A673 (cell line): Measurements from ENCODE around the gene TCAF1. TPM values are rescaled to one million over a fixed set of nuclear protein-coding genes. Genes with fewer than 3 reads are reported as not detected.

Source experiments
- BruUV-seq: library from RNA; stranded (reverse); fragments of 400-500 nt; replicated peaks from 2 replicates; lab custom pipeline; 2021; lab: Mats Ljungman, UMichigan
- CTCF ChIA-PET: fragments of 300-600 bp; sonication (Branson Sonifier 250); formaldehyde crosslinking; loops from one replicate; lab custom pipeline; 2022; ENCODE audit warnings: antibody characterized with exemption; lab: Charles Lee
- POLR2A ChIA-PET: fragments of 300-600 bp; sonication (Branson Sonifier 250); formaldehyde crosslinking; loops from one replicate; lab custom pipeline; 2022; ENCODE audit warnings: antibody characterized with exemption; ENCODE audit not compliant: low non-redundant PET; lab: Charles Lee
- DNase-seq: peaks from one replicate; pipeline ENCODE4 v3.0.0-alpha.2; 2015; ENCODE audit warnings: low spot score
- H3K27ac ChIP-seq: fragments of 200-600 bp; sonication (generic); 2 replicates; pipeline ENCODE4 v1.5.1; 2016; ENCODE audit warnings: mixed run types, low read depth, mild to moderate bottlenecking, mixed read lengths, antibody characterized with exemption, low read length; ENCODE audit not compliant: poor library complexity, severe bottlenecking
- H3K27me3 ChIP-seq: fragments of 200-600 bp; sonication (generic); replicated peaks from 2 replicates; pipeline ENCODE4 v1.6.1; 2017; ENCODE audit warnings: mixed run types, low read depth, mild to moderate bottlenecking, mixed read lengths, antibody characterized with exemption, low read length; ENCODE audit not compliant: insufficient read depth, poor library complexity
- H3K36me3 ChIP-seq: fragments of 200-600 bp; sonication (generic); 2 replicates; pipeline ENCODE4 v1.6.1; 2016; ENCODE audit warnings: mixed run types, mild to moderate bottlenecking, mixed read lengths, antibody characterized with exemption, low read length; ENCODE audit not compliant: insufficient read depth, poor library complexity, severe bottlenecking
- H3K4me1 ChIP-seq: fragments of 200-600 bp; sonication (generic); 2 replicates; pipeline ENCODE4 v1.6.1; 2017; ENCODE audit warnings: mixed run types, mild to moderate bottlenecking, mixed read lengths, antibody characterized with exemption, low read length; ENCODE audit not compliant: insufficient read depth, poor library complexity, severe bottlenecking
- H3K4me3 ChIP-seq: fragments of 200-600 bp; sonication (generic); 2 replicates; pipeline ENCODE4 v1.5.1; 2016; ENCODE audit warnings: low read depth, mixed run types, mild to moderate bottlenecking, mixed read lengths, low read length; ENCODE audit not compliant: poor library complexity, severe bottlenecking
- H3K9me3 ChIP-seq: fragments of 200-600 bp; sonication (generic); 2 replicates; pipeline ENCODE4 v1.6.1; 2016; ENCODE audit warnings: mixed run types, low read depth, mild to moderate bottlenecking, mixed read lengths, antibody characterized with exemption, low read length; ENCODE audit not compliant: poor library complexity, severe bottlenecking
- CTCF ChIP-seq: fragments of 300-800, 200-600 bp; sonication (generic); conservative IDR thresholded peaks from 2 replicates; pipeline ENCODE4 v1.5.1; 2017; ENCODE audit warnings: low read depth, mild to moderate bottlenecking, antibody characterized with exemption, low read length, moderate library complexity, mixed read lengths
- EZH2 ChIP-seq: fragments of 200-600 bp; sonication (generic); IDR thresholded peaks from 2 replicates; pipeline ENCODE4 v1.6.1; 2017; ENCODE audit warnings: borderline replicate concordance, low read depth, mild to moderate bottlenecking, mixed read lengths, antibody characterized with exemption, low read length; ENCODE audit not compliant: poor library complexity, severe bottlenecking
- intact Hi-C: fragments of 100-400 bp; cut with micrococcal nuclease; formaldehyde crosslinking; loops from one replicate; pipeline ENCODE4 v1.10.0; 2022; ENCODE audit not compliant: unreplicated experiment
- total RNA-seq: library from RNA; stranded (reverse); gene quantifications from 2 replicates; pipeline ENCODE4 v1.2.3, GENCODE V29; 2021

Gene TCAF1
- total RNA-seq, 1 experiment from 2014 or later: 38.6 TPM

GRCh38 chr7:143947111-143947510 is 45.1 kb upstream of the TCAF1 start:
- no peak for TF ChIP-seq EZH2
- TF ChIP-seq CTCF: no peak

GRCh38 chr7:143945423-143945822 is 43.4 kb upstream of the TCAF1 start:
- no TSS peak for BruUV-seq
- Histone ChIP-seq H3K27me3 (peaks cover 14% of the 10 kb centered on the region), H3K27ac (no peak overlapping the region), H3K4me1 (no peaks in the 10 kb centered on the region), H3K4me3 (no peak overlapping the region), H3K36me3 (no peaks in the 10 kb centered on the region), H3K9me3 (peaks cover 3% of the 10 kb centered on the region)
- DNase-seq: no peak
- TF ChIP-seq EZH2: no peak
- TF ChIP-seq CTCF: no peak
- POLR2A ChIA-PET: no interaction called here
- intact Hi-C loops: no loop called here
- CTCF ChIA-PET: no interaction called here

More at GRCh38 chr7:143947111-143947510, 45.1 kb upstream of the TCAF1 start:
- Histone ChIP-seq H3K4me1 (no peaks in the 10 kb centered on the region), H3K9me3 (peaks cover 3% of the 10 kb centered on the region), H3K27me3 (peaks cover 14% of the 10 kb centered on the region), H3K36me3 (no peaks in the 10 kb centered on the region), H3K27ac (no peak overlapping the region), H3K4me3 (no peak overlapping the region)
- DNase-seq: no peak
- BruUV-seq: no TSS peak
- intact Hi-C loops: no loop called here
- POLR2A ChIA-PET: no interaction called here
- CTCF ChIA-PET: no interaction called here

- TF ChIP-seq EZH2: no peak
- no peak for TF ChIP-seq CTCF
- Histone ChIP-seq H3K4me1 (no peaks in the 10 kb centered on the region), H3K36me3 (no peaks in the 10 kb centered on the region), H3K9me3 (no peaks in the 10 kb centered on the region), H3K27ac (no peak overlapping the region), H3K27me3 (peaks cover 3% of the 10 kb centered on the region), H3K4me3 (no peak overlapping the region)
- ChIA-PET POLR2A (no interaction called here), CTCF (no interaction called here)
- DNase-seq: no peak
- no TSS peak for BruUV-seq
- intact Hi-C loops: no loop called here
Measured at GRCh38 chr7:143938379-143939243, 36.6 kb upstream of the TCAF1 start.
